Measurements from ENCODE around the gene DCAF6.
"Not testable (repeated sequence)": the region's sequence is repeated elsewhere in the genome, so short reads cannot be mapped to it uniquely, and the experiment has no call there.

DCAF6 gene

GRCh38 chr1:167936068-167936929 lies at the start of gene DCAF6:
DCAF6 (plus strand) TSS chr1:167936683; CDS start chr1:167936912, 229 bp downstream.
- DNase-seq, result peak; percentile 99

- DNase-seq, result not testable (repeated sequence)
Observed at GRCh38 chr1:167887187-167887586, 49.3 kb upstream of the DCAF6 start.

GRCh38 chr1:167890400-167890799 lies 46.1 kb upstream of the DCAF6 start:
- no peak for DNase-seq

- DNase-seq, result no peak
Observed at GRCh38 chr1:167893798-167894197, 42.7 kb upstream of the DCAF6 start.

- no peak for DNase-seq
Observed at GRCh38 chr1:167898578-167899222, 37.8 kb upstream of the DCAF6 start.

GRCh38 chr1:167899253-167899681 lies 37.2 kb upstream of the DCAF6 start:
- no peak for DNase-seq

- DNase-seq, result no peak
Observed at GRCh38 chr1:167900907-167901306, 35.6 kb upstream of the DCAF6 start.

GRCh38 chr1:167904652-167905130 lies 31.8 kb upstream of the DCAF6 start:
- peak; percentile 61 for DNase-seq

GRCh38 chr1:167905182-167905581 lies 31.3 kb upstream of the DCAF6 start:
- DNase-seq, result no peak

- no peak for DNase-seq
Observed at GRCh38 chr1:167905671-167906070, 30.8 kb upstream of the DCAF6 start.

- DNase-seq, result no peak
Observed at GRCh38 chr1:167909691-167910180, 26.7 kb upstream of the DCAF6 start.

GRCh38 chr1:167910530-167910929 lies 26.0 kb upstream of the DCAF6 start:
- DNase-seq, result no peak

- DNase-seq, result no peak
Observed at GRCh38 chr1:167911413-167911812, 25.1 kb upstream of the DCAF6 start.

GRCh38 chr1:167912294-167912693 lies 24.2 kb upstream of the DCAF6 start:
- DNase-seq, result no peak

GRCh38 chr1:167913895-167914496 lies 22.5 kb upstream of the DCAF6 start, which contains the start of gene ADCY10:
ADCY10 (minus strand) TSS chr1:167914134; CDS start chr1:167905140, 8,994 bp downstream.
- no peak for DNase-seq

GRCh38 chr1:167915569-167915968 lies 20.9 kb upstream of the DCAF6 start:
- no peak for DNase-seq

GRCh38 chr1:167916766-167917511 lies 19.5 kb upstream of the DCAF6 start:
- DNase-seq, result no peak

- no peak for DNase-seq
Observed at GRCh38 chr1:167922023-167922422, 14.5 kb upstream of the DCAF6 start.

GRCh38 chr1:167922611-167923074 lies 13.8 kb upstream of the DCAF6 start:
- no peak for DNase-seq

GRCh38 chr1:167923324-167924056 lies 13.0 kb upstream of the DCAF6 start:
- DNase-seq, result no peak

GRCh38 chr1:167924102-167924501 lies 12.4 kb upstream of the DCAF6 start:
- no peak for DNase-seq
